Liver (tissue), 9 donors: Measurements from ENCODE around the gene ARMC9. TPM values are rescaled to one million over a fixed set of nuclear protein-coding genes. Genes with fewer than 3 reads are reported as not detected.

ENCODE experiments used
- DNase-seq: peaks from one replicate; pipeline ENCODE4 v3.0.0-alpha.2; 2017; ENCODE audit warnings: low spot score
- H3K27ac ChIP-seq, 2 donors: one replicate each; pipeline ENCODE4 v1.7.0; 2013; ENCODE audit warnings: inconsistent platforms in 2 of 2, low read length in 2 of 2, control low read depth in 1 of 2, low read depth in 1 of 2, mild to moderate bottlenecking in 1 of 2
- H3K27me3 ChIP-seq, 4 donors: one replicate each; pipeline versions ENCODE4 v1.6.1 to v1.7.0; 2013; ENCODE audit warnings: low read length in 3 of 4, inconsistent platforms in 1 of 4, mild to moderate bottlenecking in 1 of 4, moderate library complexity in 1 of 4; ENCODE audit not compliant: control insufficient read depth in 4 of 4, insufficient read depth in 4 of 4
- H3K36me3 ChIP-seq, 4 donors: one replicate each; pipeline versions ENCODE4 v1.6.1 to v1.7.0; 2013; ENCODE audit warnings: low read length in 3 of 4, mild to moderate bottlenecking in 3 of 4, low read depth in 1 of 4, moderate library complexity in 1 of 4; ENCODE audit not compliant: control insufficient read depth in 4 of 4, insufficient read depth in 3 of 4
- H3K4me1 ChIP-seq, 4 donors: one replicate each; pipeline versions ENCODE4 v1.6.1 to v1.7.0; 2013; ENCODE audit warnings: low read length in 3 of 4, mild to moderate bottlenecking in 3 of 4, moderate library complexity in 1 of 4; ENCODE audit not compliant: control insufficient read depth in 4 of 4, insufficient read depth in 4 of 4
- H3K4me3 ChIP-seq, 3 donors: one replicate each; pipeline versions ENCODE4 v1.6.1 to v1.7.0; 2013; ENCODE audit warnings: low read length in 3 of 3, control low read depth in 1 of 3, low read depth in 1 of 3, mild to moderate bottlenecking in 1 of 3
- H3K9ac ChIP-seq, 2 donors: one replicate each; pipeline ENCODE4 v1.7.0; 2013; ENCODE audit warnings: low read length in 2 of 2, mild to moderate bottlenecking in 2 of 2, moderate library complexity in 2 of 2, control low read depth in 1 of 2, low read depth in 1 of 2
- H3K9me3 ChIP-seq, 4 donors: one replicate each; pipeline versions ENCODE4 v1.6.1 to v1.7.0; 2013; ENCODE audit warnings: low read length in 3 of 4; ENCODE audit not compliant: control insufficient read depth in 4 of 4
- EGR1 ChIP-seq, 2 donors: IDR thresholded peaks; 2 replicates each; pipeline ENCODE4 v1.6.1; 2016 to 2018; ENCODE audit warnings: antibody characterized with exemption in 2 of 2, low read depth in 2 of 2
- FOXA1 ChIP-seq: IDR thresholded peaks from 2 replicates; pipeline ENCODE4 v1.6.1; 2016; ENCODE audit warnings: antibody characterized with exemption
- FOXA2 ChIP-seq: IDR thresholded peaks from 2 replicates; pipeline ENCODE4 v1.6.1; 2016; ENCODE audit warnings: antibody characterized with exemption
- GABPA ChIP-seq, 2 donors: IDR thresholded peaks in 1 of 2; conservative IDR thresholded peaks in 1 of 2; 2 replicates each; pipeline ENCODE4 v1.6.1; 2016; ENCODE audit warnings: antibody characterized with exemption in 2 of 2, mild to moderate bottlenecking in 1 of 2, moderate library complexity in 1 of 2
- HNF4A ChIP-seq, 2 donors: conservative IDR thresholded peaks; 2 replicates each; pipeline ENCODE4 v1.6.1; 2016; ENCODE audit warnings: antibody characterized with exemption in 2 of 2, mild to moderate bottlenecking in 2 of 2
- JUND ChIP-seq, 2 donors: IDR thresholded peaks; 2 replicates each; pipeline ENCODE4 v1.6.1; 2016; ENCODE audit warnings: antibody characterized with exemption in 2 of 2
- NR2F2 ChIP-seq: IDR thresholded peaks from 2 replicates; pipeline ENCODE4 v1.6.1; 2016; ENCODE audit warnings: antibody characterized with exemption
- RAD21 ChIP-seq, 2 donors: IDR thresholded peaks; 2 replicates each; pipeline ENCODE4 v1.6.1; 2016; ENCODE audit warnings: antibody characterized with exemption in 2 of 2, mild to moderate bottlenecking in 2 of 2
- RXRA ChIP-seq, 2 donors: IDR thresholded peaks; 2 replicates each; pipeline ENCODE4 v1.6.1; 2017 to 2018; ENCODE audit warnings: antibody characterized with exemption in 2 of 2, mild to moderate bottlenecking in 1 of 2
- SP1 ChIP-seq: IDR thresholded peaks from 2 replicates; pipeline ENCODE4 v1.6.1; 2018; ENCODE audit warnings: antibody characterized with exemption, mild to moderate bottlenecking
- TAF1 ChIP-seq: conservative IDR thresholded peaks from 2 replicates; pipeline ENCODE4 v1.6.1; 2016; ENCODE audit warnings: antibody characterized with exemption, mild to moderate bottlenecking
- YY1 ChIP-seq: IDR thresholded peaks from 2 replicates; pipeline ENCODE4 v1.6.1; 2016; ENCODE audit warnings: antibody characterized with exemption, mild to moderate bottlenecking
- WGBS: extraction: QIAGEN DNeasy Blood & Tissue Kit; methylation state at CpG from one replicate; pipeline ENCODE4 v1.1.7; 2013; 5-methylcytosine and 5-hydroxymethylcytosine counted together
- polyA plus RNA-seq, 2 donors: library from polyadenylated mRNA; stranded (reverse) in 1 of 2; unstranded in 1 of 2; fragments of 200-250 nt in 1 of 2; fragments of >200 nt in 1 of 2; fragmentation: Nextera tagmentation in 1 of 2; extraction: Ambion mirVana in 1 of 2; gene quantifications; one replicate each; pipeline versions ENCODE4 v1.2.1 to v1.2.3, GENCODE V29; 2013 to 2015
- total RNA-seq, 2 donors: library from RNA; depleted of rRNA; stranded (reverse); fragments of >200 nt; gene quantifications; one replicate each; pipeline ENCODE4 v1.2.3, GENCODE V29; 2014
- TF ChIP-seq, protein P1 (sequence below): IDR thresholded peaks from 2 replicates; pipeline ENCODE4 v1.6.1; 2016; ENCODE audit warnings: antibody characterized with exemption
- TF ChIP-seq, protein P2 (sequence below): fragments of 150-350 bp; IDR thresholded peaks from 2 replicates; pipeline ENCODE4 v1.5.1; 2017; ENCODE audit warnings: improper control_type of control experiment, low read depth, low read length; ENCODE audit not compliant: missing input control
- TF ChIP-seq, protein P3 (sequence below): IDR thresholded peaks from 2 replicates; pipeline ENCODE4 v1.6.1; 2016; ENCODE audit warnings: antibody characterized with exemption
- TF ChIP-seq, protein P4 (sequence below): IDR thresholded peaks from 2 replicates; pipeline ENCODE4 v1.6.1; 2016; ENCODE audit warnings: antibody characterized with exemption
- donor health status: healthy.
- donor health status: healthy.
- donor health status: healthy.
- donor health status: healthy.
- donor health status: healthy.

The ARMC9 gene
- total and polyA plus RNA-seq, 4 donors: 1.1 to 2.3 (median 1.8) TPM

DNA sequence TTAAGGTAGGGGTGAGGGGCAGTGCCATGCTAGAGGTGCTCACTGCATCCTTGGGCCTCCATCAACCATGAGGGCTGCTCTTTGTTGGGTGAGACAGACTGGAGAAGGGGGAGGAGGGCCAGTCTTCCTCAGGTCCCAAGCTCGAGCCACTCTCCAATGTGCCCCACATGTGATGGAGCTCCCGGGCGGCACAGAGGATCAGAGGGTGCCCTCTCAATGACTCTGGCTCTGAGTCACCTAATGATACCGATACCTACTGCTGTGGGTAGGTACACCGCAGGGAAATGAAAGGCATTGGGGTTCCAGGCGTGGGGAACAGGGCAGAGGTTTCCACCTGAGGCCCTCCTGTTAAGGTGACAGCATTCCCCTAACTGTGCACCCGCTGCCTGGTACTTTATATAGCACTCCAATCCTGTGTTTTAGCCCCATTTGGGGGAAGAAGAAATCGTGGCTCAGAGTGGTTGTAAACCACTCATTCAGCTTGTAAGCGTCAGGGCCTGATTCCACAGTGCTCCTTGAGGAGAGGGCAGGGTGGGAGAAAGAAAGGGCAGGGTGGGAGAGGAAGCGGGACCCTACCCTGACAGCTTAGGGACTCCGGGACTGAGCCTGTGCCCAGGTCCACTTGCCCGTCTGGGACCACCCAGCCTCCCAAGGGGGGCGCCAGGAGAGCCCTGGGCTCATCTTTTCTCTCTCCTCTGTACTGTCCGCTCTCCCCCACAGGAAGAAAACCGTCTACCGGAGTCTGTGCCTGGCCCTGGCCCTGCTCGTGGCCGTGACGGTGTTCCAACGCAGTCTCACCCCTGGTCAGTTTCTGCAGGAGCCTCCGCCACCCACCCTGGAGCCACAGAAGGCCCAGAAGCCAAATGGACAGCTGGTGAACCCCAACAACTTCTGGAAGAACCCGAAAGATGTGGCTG is 198.8 kb downstream of the ARMC9 start:
- Histone ChIP-seq H3K9me3 (no peaks in the 10 kb centered on the region), H3K36me3 (no peaks in the 10 kb centered on the region), H3K4me1 (peaks cover 6 to 9% (median 6%) of the 10 kb centered on the region in 4 donors), H3K27me3 (peaks cover 0 to 3% (median 0%) of the 10 kb centered on the region in 4 donors), H3K9ac (no peak overlapping the region), H3K27ac (no peak overlapping the region), H3K4me3 (no peak overlapping the region)
- DNase-seq: no peak
- TF ChIP-seq NR2F2: no peak
- TF ChIP-seq RXRA (IDR thresholded peaks at IDR 0.05): no peak
- TF ChIP-seq FOXA2: no peak
- WGBS: 93% methylated on average over 22 of the region's 22 CpGs

DNA sequence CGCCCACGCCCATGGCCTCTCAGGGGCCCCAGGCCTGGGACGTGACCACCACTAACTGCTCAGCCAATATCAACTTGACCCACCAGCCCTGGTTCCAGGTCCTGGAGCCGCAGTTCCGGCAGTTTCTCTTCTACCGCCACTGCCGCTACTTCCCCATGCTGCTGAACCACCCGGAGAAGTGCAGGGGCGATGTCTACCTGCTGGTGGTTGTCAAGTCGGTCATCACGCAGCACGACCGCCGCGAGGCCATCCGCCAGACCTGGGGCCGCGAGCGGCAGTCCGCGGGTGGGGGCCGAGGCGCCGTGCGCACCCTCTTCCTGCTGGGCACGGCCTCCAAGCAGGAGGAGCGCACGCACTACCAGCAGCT is 199.5 kb downstream of the ARMC9 start:
- peaks cover 6 to 9% (median 6%) of the 10 kb centered on the region in 4 donors for H3K4me1 ChIP-seq
- TF ChIP-seq NR2F2: no peak
- no peak for TF ChIP-seq YY1
- no peak for TF ChIP-seq GABPA (IDR thresholded peaks at IDR 0.05 in 1 of 2, conservative IDR thresholded peaks at IDR 0.05 in 1 of 2)
- TF ChIP-seq, protein P1, sequence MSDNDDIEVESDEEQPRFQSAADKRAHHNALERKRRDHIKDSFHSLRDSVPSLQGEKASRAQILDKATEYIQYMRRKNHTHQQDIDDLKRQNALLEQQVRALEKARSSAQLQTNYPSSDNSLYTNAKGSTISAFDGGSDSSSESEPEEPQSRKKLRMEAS: no peak
- no peak overlapping the region for H3K27ac ChIP-seq
- H3K9ac ChIP-seq: no peak overlapping the region
- WGBS: 98% methylated on average over 28 of the region's 28 CpGs
- no peak for DNase-seq
- no peak overlapping the region for H3K4me3 ChIP-seq
- H3K9me3 ChIP-seq: no peaks in the 10 kb centered on the region
- peaks cover 0 to 3% (median 0%) of the 10 kb centered on the region in 4 donors for H3K27me3 ChIP-seq
- H3K36me3 ChIP-seq: no peaks in the 10 kb centered on the region

DNA sequence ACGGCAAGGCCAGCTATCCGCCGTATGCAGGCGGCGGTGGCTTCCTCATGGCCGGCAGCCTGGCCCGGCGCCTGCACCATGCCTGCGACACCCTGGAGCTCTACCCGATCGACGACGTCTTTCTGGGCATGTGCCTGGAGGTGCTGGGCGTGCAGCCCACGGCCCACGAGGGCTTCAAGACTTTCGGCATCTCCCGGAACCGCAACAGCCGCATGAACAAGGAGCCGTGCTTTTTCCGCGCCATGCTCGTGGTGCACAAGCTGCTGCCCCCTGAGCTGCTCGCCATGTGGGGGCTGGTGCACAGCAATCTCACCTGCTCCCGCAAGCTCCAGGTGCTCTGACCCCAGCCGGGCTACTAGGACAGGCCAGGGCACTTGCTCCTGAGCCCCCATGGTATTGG is 200.2 kb downstream of the ARMC9 start:
- Histone ChIP-seq H3K9ac (no peak overlapping the region), H3K36me3 (no peaks in the 10 kb centered on the region), H3K9me3 (no peaks in the 10 kb centered on the region), H3K27me3 (peaks cover 0 to 3% (median 0%) of the 10 kb centered on the region in 4 donors), H3K4me1 (peaks cover 6 to 9% (median 6%) of the 10 kb centered on the region in 4 donors), H3K27ac (no peak overlapping the region), H3K4me3 (no peak overlapping the region)
- 97% methylated on average over 27 of the region's 27 CpGs for WGBS
- TF ChIP-seq, protein P2, sequence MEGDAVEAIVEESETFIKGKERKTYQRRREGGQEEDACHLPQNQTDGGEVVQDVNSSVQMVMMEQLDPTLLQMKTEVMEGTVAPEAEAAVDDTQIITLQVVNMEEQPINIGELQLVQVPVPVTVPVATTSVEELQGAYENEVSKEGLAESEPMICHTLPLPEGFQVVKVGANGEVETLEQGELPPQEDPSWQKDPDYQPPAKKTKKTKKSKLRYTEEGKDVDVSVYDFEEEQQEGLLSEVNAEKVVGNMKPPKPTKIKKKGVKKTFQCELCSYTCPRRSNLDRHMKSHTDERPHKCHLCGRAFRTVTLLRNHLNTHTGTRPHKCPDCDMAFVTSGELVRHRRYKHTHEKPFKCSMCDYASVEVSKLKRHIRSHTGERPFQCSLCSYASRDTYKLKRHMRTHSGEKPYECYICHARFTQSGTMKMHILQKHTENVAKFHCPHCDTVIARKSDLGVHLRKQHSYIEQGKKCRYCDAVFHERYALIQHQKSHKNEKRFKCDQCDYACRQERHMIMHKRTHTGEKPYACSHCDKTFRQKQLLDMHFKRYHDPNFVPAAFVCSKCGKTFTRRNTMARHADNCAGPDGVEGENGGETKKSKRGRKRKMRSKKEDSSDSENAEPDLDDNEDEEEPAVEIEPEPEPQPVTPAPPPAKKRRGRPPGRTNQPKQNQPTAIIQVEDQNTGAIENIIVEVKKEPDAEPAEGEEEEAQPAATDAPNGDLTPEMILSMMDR: no peak
- TF ChIP-seq, protein P3, sequence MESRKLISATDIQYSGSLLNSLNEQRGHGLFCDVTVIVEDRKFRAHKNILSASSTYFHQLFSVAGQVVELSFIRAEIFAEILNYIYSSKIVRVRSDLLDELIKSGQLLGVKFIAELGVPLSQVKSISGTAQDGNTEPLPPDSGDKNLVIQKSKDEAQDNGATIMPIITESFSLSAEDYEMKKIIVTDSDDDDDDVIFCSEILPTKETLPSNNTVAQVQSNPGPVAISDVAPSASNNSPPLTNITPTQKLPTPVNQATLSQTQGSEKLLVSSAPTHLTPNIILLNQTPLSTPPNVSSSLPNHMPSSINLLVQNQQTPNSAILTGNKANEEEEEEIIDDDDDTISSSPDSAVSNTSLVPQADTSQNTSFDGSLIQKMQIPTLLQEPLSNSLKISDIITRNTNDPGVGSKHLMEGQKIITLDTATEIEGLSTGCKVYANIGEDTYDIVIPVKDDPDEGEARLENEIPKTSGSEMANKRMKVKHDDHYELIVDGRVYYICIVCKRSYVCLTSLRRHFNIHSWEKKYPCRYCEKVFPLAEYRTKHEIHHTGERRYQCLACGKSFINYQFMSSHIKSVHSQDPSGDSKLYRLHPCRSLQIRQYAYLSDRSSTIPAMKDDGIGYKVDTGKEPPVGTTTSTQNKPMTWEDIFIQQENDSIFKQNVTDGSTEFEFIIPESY: no peak
- TF ChIP-seq HNF4A (conservative IDR thresholded peaks at IDR 0.05): no peak
- no peak for TF ChIP-seq RAD21 (IDR thresholded peaks at IDR 0.05)
- TF ChIP-seq TAF1: no peak
- TF ChIP-seq FOXA1: no peak
- no peak for TF ChIP-seq FOXA2
- TF ChIP-seq, protein P1: no peak
- TF ChIP-seq SP1: no peak
- TF ChIP-seq, protein P4, sequence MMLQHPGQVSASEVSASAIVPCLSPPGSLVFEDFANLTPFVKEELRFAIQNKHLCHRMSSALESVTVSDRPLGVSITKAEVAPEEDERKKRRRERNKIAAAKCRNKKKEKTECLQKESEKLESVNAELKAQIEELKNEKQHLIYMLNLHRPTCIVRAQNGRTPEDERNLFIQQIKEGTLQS: no peak
- TF ChIP-seq NR2F2: no peak
- no peak for TF ChIP-seq EGR1 (IDR thresholded peaks at IDR 0.05; ENCODE audit: low read depth in 2 of 2)
- TF ChIP-seq JUND (IDR thresholded peaks at IDR 0.05): no peak
- TF ChIP-seq RXRA (IDR thresholded peaks at IDR 0.05): no peak
- DNase-seq: no peak
